GM21619 (cell line): Measurements from ENCODE around the gene SCAI.
A peak's percentile ranks its signal among the peaks of the same experiment; 100 is the strongest.
"Not testable (repeated sequence)": the region's sequence is repeated elsewhere in the genome, so short reads cannot be mapped to it uniquely, and the experiment has no call there.

Source experiments
- ATAC-seq: cut with Tn5 transposase; IDR thresholded peaks from one replicate; pipeline ENCODE4 v1.9.1; 2021; ENCODE audit not compliant: unreplicated experiment

The SCAI gene

GRCh38 chr9:125150349-125151245 lies 7.3 kb upstream of the SCAI start:
- no peak for ATAC-seq

DNA sequence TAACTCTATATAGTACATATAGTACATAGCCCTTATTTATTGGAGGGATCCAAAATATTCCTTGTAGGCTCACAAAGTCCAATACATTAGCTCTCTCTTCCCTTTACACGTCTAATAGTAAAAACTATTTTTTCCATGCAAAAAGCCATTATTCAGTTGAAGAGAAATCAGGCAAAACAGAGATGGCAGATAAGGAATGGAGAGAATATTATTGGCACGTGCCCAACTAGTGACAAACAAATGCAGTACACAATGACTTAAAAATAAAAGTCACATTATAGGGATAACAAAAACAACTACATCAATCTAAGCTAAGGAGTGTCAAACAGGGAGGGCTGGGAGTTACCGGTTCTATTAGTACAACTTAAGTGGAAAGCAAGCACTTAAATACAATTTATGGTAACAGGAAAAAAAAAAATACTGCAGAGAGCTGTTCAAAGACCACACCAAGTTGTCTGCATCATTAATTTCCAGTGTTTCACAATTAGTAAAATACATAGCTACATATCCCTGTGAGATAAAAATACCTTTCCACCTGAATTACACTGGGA lies 4.1 kb upstream of the SCAI start:
- ATAC-seq, result no peak

GRCh38 chr9:125146247-125146646 lies 2.9 kb upstream of the SCAI start:
- no peak for ATAC-seq

- no peak for ATAC-seq
Measured at GRCh38 chr9:125145425-125145824, 2.1 kb upstream of the SCAI start.

- no peak for ATAC-seq
Measured at GRCh38 chr9:125142560-125143376, 560 bp downstream of the SCAI start.

DNA sequence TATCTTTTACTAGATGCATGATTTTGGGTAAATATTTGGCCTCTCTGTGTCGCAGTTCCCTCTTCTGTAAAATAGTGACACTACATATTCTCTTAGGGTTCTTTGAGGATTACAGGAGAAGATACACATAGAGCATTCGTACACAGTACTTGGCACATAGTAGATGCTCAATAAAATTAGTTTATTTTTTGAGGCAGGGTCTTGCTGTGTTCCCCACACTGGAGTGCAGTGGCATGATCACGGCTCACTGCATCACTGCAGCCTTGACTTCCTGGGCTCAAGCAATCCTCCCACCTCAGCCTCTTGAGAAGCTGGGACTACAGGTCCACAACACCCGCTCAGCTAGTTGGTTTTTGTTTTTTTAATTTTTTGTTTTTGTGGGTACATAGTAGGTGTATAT lies 1.6 kb downstream of the SCAI start:
- ATAC-seq, result no peak

GRCh38 chr9:125141251-125141650 lies 2.1 kb downstream of the SCAI start:
- ATAC-seq, result no peak

DNA sequence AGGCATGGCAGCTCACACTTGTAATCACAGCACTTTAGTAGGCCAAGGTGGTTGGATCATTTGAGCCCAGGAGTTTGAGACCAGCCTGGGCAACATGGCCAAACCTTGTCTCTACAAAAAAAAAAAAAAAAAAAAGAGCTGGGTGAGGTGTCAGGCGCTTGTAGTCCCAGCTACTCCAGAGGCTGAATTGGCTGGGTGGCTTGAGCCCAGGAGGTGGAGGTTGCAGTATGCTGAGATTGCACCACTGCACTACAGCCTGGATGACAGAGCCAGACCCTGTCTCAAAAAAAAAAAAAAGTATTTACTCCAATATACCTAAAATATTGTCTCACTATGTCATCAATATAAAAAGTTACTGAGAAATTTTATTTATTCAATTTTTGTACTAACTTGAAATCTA lies 2.8 kb downstream of the SCAI start:
- no peak for ATAC-seq

DNA sequence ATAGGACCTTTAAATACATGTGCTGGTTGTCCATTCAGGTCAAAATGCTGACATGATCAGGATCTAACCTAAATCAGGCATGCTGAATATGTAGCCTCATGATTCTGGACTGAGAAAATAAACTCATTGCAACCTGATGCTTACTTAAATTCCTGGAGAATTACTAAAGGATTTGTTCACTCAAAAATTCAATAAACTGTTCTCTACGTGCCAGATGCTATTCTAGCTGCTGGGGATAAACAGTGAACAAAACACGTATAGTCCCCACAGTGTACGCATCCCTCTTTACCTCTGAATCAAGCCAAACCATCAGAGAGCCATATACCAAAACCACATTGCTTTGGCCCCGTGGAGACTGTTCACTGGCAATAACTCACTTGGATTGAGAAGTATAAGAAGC lies 6.1 kb downstream of the SCAI start:
- ATAC-seq, result no peak

GRCh38 chr9:125134976-125135375 lies 8.4 kb downstream of the SCAI start:
- ATAC-seq, result no peak

- no peak for ATAC-seq
Measured at GRCh38 chr9:125133403-125134329, 9.7 kb downstream of the SCAI start.

GRCh38 chr9:125131778-125132177 lies 11.6 kb downstream of the SCAI start:
- no peak for ATAC-seq

DNA sequence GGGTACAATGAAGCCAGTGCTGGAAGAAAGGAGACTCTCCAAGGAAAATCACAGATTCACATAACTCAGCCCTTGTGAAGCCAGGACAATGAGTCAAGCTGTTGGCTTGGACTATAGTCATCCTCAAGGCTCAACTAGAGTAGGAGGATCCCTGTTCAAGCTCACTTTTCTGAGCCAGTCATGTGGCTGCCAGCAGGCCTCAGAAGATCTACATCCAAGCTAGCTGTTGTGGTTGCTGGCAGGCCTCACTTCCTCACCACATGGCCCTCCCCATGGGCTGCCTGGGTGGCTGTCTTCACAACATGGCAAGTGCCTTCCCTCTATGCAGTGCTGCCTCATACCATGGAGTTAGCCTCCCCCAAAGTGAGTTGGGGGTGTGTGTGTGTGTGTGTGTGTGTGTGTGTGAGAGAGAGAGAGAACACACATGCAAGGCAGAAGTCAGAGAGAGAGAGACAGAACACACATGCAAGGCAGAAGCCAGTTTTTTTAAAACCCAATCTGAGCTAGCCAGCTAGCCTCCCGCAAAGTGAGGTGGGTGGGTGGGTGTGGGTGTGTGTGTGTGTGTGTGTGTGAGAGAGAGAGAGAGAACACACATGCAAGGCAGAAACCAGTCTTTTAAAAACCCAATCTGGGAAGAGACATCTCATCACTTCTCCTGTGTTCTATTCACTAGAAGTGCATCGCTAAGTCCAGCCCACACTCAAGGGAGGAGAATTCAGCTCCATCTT lies 17.1 kb downstream of the SCAI start:
- peak; percentile 86 for ATAC-seq

DNA sequence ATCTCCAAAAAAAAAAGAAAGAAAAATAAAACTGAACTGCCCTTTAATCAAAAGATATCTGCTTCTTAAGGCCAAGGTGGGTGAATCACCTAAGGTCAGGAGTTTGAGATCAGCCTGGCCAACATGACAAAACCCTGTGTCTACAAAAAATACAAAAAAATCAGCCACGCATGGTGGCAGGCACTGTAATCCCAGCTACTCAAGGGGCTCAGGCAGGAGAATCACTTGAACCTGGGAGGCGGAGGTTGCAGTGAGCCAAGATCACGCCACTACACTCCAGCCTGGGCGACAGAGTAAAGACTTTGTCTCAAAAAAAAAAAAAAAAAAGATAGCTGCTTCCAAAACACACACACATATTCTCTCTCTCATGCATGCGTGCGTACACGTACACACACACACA lies 17.8 kb downstream of the SCAI start:
- no peak for ATAC-seq

DNA sequence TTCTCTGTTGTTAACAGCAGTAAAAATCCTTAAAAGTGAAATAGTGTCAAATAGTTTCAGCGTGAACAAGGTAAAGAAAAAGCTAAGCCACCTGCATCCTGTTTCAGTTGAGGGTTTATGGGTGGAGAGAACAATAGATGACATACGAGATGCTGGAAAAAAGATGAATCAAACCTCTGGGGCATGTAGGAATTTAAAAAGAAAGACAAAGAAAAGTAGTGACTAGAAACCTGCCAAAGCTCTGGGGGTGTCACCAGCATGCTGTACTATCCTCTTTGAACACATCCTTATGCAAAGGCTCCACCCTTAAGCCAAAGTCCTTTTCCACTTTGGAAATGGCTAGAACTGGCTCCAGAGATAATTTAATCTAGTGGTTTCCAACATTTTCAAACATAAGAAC lies 22.2 kb downstream of the SCAI start:
- ATAC-seq, result no peak

DNA sequence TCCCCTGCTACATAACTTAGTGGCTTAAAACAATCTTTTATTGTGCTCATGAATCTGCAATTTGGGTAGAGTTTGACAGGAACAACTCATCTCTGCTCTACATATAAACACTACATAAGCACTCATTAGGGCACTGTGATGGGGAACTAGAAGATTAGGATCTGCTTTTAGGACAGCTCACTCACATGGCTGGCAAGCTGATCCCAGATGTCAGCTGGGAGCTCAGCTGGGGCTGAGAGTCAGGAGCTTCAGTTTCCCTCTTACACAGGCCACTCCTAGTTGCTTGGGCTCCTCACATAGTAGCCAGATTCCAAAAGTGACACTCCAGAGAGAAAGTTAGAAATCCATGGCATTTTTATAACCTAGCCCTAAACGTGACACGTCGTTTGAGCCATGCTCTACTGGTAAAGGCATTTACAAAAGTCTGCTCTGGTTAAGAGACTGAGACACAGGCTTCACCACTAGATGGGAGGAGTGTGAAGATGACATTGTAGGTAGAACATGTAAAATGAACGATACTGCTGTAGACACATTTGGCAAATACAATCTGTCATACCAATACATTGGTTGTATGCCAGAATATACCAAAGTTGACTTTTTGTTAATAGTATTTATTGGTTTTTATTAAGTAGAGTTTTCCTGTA lies 23.6 kb downstream of the SCAI start:
- no peak for ATAC-seq

DNA sequence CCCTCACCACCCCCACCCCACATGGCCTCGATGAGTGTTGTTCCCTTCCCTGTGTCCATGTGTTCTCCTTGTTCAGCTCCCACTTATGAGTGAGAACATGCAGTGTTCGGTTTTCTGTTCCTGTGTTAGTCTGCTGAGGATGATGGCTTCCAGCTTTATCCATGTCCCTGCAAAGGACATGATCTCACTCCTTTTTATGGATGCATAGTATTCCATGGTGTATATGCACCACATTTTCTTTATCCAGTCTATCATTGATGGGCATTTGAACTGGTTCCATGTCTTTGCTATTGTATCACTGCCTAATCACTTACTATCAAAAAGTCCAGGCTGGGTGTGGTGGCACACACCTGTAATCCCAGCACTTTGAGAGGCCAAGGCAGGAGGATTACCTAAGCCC lies 24.6 kb downstream of the SCAI start:
- ATAC-seq, result not testable (repeated sequence)

DNA sequence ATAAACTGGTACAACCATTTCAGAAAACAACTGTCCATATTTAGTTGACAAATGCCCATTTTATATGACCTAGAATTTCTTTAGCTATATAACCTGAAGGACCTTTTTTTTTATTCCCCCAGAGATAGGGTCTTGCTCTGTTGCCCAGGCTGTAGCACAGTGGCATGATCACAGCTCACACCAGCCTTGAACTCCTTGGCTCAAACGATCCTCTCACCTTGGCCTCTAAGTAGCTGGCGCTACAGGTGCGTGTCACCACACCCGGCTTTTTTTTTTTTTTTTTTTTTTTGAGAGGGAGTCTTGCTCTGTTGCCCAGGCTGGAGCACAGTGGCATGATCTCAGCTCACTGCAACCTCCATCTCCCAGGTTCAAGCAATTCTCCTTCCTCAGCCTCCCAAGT lies 28.8 kb downstream of the SCAI start:
- not testable (repeated sequence) for ATAC-seq

GRCh38 chr9:125110464-125110863 lies 32.9 kb downstream of the SCAI start:
- no peak for ATAC-seq

DNA sequence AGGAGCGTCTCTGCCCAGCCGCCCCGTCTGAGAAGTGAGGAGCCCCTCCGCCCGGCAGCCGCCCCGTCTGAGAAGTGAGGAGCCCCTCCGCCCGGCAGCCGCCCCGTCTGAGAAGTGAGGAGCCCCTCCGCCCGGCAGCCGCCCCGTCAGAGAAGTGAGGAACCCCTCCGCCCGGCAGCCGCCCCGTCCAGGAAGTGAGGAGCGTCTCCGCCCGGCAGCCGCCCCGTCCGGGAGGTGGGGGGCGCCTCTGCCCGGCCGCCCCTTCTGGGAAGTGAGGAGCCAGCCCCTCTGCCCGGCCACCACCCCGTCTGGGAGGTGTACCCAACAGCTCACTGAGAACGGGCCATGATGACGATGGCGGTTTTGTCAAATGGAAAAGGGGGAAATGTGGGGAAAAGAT lies 34.8 kb downstream of the SCAI start:
- ATAC-seq, result not testable (repeated sequence)
